A172 (cell line): ENCODE results near the gene POLR1G. TPM values are rescaled to one million over a fixed set of nuclear protein-coding genes. Genes with fewer than 3 reads are reported as not detected.

Experiments used
- DNase-seq: peaks from one replicate; pipeline ENCODE4 v3.0.0-alpha.2; 2015; ENCODE audit warnings: low spot score
- total RNA-seq: library from RNA; depleted of rRNA; stranded (reverse); fragments of >200 nt; shearing (Covaris generic); gene quantifications from 2 replicates; pipeline ENCODE4 v1.2.3, GENCODE V29; 2014; rRNA removed

POLR1G gene, protein sequence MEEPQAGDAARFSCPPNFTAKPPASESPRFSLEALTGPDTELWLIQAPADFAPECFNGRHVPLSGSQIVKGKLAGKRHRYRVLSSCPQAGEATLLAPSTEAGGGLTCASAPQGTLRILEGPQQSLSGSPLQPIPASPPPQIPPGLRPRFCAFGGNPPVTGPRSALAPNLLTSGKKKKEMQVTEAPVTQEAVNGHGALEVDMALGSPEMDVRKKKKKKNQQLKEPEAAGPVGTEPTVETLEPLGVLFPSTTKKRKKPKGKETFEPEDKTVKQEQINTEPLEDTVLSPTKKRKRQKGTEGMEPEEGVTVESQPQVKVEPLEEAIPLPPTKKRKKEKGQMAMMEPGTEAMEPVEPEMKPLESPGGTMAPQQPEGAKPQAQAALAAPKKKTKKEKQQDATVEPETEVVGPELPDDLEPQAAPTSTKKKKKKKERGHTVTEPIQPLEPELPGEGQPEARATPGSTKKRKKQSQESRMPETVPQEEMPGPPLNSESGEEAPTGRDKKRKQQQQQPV
- total RNA-seq = 15.2 TPM in 2 replicates

DNA sequence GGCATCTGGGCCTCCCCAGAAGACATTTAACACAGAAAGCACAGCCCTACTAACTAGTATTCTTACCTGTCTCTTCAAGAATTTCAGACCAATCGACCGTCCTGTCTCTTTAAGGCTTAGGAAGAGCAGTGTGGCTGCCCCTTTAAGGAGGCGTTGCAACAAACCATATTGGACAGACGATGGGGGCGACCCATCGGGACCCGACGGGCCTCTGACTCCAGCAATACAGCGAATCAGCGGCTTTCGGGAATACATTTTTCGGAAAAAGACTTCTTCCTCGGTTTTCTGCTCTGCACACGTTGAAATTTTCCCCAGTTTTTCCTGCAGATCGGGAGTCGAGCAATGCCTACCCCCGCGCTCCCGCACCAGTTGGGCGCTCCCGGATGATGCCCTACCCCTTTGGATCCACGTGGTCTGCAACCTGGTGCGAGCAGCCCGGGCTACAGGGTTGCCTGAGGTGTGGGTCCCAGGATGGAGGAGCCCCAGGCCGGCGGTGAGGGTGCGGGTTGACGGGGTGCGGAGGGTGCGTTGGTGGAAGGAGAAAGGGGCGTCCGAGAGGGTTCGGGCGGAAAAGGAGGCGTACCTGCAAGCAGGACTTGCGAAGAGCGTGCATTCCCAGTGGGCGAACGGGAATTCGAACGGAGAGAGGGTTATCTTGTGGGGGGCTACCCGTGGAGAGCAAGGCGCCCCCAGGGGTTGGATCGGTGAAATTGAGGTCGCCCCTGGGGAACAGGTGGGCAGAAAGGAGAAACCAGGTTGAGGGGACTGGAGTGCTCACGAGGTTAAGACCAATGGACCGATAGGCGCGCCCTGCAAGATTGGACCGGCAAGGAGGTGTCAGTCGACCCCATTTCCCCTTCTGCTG lies at the start of gene POLR1G:
TSS of gene POLR1G (plus strand) at position 419 of the 865 bp plus-strand sequence. CDS start at position 472, 53 bp downstream.
- DNase-seq = peak; percentile 74

DNA sequence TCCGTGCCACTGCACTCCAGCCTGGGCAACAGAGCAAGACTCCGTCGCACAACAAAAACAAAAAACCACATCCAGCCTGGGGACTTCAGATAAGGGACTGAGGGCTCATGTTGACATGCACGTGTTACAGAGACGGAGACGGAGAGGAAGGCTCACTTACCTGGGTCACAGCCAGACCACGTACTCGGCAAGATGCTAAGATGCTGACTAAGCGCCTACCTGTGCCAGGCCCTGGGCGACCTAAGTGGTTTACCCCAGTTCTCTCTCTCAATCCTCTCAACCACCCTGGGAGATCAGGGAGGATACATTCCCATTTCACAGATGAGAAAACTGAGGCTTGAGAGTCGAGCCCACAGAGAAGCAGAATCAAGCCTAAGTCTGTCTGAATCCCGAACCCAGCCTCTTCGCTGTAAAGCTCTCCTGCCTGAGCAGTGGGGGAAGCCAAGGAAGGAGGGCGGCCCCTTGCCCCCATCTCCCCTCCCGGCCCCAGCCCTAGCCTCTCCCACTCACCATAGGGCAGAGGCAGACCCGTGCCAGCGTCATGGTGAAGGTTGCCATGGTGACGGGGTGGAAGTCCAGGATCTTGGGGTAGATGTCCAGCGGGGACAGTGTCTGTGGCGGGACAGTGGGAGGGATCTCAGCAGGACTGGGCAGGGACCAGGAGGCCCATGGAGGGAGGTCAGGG lies 49.5 kb upstream of the POLR1G start:
- DNase-seq = no peak

GRCh38 chr19:45357445-45357783 lies 49.0 kb upstream of the POLR1G start:
- no peak for DNase-seq

- DNase-seq = no peak
These were observed 48.1 kb upstream of the POLR1G start for GRCh38 chr19:45358213-45358792.

GRCh38 chr19:45361608-45362007 lies 44.8 kb upstream of the POLR1G start:
- no peak for DNase-seq

- DNase-seq = no peak
These were observed 44.2 kb upstream of the POLR1G start for GRCh38 chr19:45362291-45362690.

- no peak for DNase-seq
These were observed 42.5 kb upstream of the POLR1G start for GRCh38 chr19:45363861-45364459.

DNA sequence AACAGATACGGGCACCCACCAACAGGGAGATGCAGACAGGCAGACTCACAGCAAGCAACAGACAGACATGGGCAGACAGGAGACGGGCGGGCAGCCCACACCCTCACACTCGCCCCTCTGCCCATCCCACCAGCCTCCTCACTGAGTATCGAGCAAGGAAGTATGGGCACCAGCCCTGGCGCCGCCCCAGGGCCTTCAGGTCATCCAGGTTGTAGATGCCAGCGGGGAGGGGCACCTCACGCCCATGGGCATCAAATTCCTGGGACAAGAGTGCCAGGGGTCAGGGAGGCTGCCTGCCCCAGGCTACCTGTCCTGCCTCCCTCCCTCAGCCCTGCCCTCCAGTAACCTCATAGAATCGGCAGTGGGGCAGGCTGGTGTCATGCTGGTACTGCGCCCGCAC lies 41.7 kb upstream of the POLR1G start:
- DNase-seq = no peak

GRCh38 chr19:45368127-45368526 lies 38.3 kb upstream of the POLR1G start:
- DNase-seq = no peak

GRCh38 chr19:45368737-45369340 lies 37.6 kb upstream of the POLR1G start:
- no peak for DNase-seq

DNA sequence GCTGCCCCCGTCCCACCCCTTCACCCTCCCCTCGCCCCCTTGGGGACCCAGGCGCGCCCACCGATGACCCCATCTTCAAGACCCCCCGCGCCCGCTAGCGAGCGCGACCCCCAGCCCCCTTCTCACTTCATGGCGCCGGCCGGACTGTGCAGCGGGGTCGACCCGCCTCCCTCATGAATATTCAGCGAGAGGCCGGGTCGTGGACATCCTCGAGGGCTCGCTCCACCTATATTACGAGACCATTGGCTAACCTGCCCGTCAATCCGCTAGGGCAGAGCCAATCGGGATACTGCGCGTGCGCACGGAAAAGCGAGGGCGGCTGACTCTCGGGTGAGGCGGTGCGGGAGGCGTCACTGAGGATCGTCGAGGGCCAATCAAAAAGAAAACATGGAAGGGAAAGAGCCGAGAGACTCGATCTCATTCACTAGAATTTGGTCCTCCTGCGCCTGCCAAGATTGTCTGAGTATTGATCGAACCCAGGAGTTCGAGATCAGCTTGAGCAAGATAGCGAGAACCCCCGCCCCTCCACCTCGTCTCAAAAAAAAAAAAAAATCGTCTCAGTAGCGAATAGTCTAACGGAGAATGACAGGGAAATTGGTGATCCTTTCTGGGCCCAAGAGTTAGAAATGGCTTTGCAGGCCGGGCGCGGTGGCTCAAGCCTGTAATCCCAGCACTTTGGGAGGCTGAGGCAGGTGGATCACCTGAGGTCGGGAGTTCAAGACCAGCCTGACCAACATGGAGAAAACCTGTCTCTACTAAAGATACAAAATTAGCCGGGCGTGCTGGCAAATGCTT lies 35.8 kb upstream of the POLR1G start, which contains the start of gene ERCC2:
TSS of gene ERCC2 (minus strand) at position 164 of the 795 bp plus-strand sequence. CDS start at position 131, 33 bp downstream.
- peak; percentile 89 for DNase-seq

- DNase-seq = peak; percentile 95
These were observed 30.3 kb upstream of the POLR1G start for GRCh38 chr19:45376045-45376724.

DNA sequence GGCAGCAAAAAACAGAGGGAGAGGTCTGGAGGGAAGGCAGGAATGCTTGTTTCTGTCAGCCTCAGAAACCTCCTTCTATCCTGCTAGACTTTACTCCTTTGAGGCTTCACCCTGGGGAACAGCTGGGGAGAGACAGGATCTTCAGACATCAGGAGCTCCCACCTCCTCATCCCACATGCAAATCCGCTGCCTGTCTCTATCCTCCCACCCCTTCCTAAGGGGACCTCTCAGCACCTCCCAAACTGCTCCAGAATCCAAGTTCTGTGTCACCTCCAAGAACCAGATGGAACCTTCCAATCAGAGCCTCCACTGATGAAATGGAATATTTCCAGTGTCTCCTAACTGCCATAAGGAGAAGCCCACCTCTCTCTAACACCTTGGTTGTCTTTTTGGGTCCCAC lies 26.3 kb upstream of the POLR1G start:
- DNase-seq = no peak

DNA sequence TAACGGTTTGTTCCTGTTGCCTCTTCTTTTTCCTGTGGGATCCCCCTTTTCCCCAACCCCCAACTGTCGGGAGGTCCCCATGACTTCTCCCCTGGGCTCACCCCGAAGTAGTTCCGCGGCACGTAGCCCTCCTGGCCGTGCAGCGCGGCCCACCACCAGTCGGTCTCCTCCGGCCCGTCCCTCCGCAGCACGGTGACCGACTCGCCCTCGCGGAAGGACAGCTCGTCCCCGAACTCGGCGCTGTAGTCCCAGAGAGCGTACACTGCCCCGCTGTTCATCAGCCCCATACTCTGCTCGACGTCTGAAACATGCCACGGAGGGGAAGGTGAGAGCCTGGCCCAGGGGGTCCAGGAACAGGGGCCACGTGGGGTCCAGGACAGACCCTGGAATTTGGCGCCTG lies 24.0 kb upstream of the POLR1G start:
- no peak for DNase-seq

DNA sequence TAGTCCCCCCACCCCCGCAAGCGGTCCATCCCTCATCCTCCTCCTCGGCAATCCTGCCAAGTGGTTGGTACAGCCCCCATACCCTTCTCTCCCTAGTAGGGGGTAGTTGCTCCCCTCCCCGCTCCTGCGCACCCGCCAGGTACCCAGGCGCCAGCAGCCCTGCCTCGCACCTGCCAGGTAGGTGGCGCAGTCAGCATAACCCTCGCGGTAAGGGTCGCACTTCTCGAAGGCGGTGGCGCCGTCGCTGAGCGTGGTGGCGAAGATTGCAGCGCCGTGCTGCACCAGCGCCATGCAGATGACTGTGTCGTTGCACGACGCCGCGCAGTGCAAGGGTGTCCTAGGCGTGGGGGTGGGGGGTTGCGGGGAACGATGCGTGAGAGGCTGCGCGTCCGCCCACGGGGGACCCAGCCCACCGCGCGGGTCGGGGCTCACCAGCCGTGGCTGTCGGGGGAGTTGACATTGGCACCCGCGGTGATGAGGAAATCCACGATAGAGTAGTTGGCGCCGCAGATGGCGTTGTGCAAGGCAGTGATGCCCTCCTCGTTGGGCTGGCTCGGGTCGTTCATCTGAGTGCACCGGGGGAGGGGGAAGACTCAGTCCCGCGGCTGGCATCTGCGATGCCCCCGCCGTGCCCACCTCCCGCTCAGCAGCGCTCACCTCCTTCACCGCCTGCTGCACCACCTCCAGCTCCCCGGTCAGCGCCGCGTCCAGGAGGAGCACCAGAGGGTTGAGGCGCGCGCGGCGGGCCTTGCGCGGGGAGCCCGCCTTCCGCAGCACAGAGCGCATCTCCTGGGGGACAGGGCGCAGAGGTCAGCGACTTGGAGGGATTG lies 20.8 kb upstream of the POLR1G start:
- DNase-seq = no peak

DNA sequence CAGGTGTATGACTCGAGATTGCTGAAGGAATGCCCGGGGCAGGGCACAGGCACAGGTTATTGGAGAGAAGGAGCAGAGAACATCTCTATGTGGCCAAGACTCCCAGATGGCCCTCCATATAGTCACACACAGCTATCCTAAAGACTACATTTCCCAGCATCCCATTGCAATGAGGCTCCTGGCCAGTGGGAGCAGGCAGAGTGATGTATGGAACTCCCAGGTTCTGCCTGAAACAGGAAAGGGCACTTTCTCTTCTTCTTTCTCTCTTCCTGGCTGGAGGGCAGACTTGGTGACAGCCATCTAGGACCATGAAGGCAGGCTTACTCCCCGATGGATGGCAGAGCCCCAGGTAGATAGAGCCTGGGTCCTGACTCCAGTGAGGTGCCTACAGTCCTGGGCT lies 15.1 kb upstream of the POLR1G start:
- DNase-seq = no peak

DNA sequence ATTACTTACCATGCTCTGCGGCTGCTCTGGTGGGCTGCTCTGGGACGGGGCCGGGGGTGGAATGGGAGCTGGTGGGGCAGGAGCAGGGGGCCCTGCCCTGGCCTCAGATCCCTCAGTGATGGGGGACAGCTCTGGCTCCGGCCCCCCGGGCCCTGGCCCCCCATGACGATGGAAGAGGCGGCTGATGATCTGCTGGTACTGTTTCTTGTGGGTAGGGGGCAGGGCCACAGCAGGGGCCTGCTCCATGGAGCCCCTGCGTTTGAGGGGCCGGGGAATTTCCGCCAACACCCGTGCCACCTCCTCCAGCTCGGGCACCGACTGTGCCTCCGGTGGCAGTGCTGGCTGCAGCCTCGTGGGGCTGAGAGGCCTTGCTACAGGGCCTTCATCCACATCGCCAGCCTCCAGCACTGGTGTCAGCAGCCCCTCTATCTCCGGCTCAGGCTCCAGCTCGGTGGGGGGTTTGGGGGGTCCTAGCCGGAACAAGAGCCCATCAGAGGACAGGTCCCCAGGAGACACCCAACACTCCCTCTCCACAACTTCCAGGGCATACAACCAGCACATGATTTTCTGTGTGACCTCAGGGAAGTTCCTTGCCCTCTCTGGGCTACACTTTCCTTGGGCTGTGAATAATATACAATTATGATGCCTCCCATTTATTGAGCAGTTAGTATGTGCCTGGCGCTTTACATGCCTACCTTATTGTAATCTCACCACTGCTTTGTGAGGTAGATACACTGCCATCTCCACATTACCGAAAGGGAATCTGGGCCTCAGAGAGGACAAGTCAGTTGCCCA lies 14.4 kb upstream of the POLR1G start:
- no peak for DNase-seq
